HUES6 (cell line): ENCODE results near the gene ANKRD63.

Source experiments
- H3K27ac ChIP-seq: 2 replicates; pipeline ENCODE4 v1.7.0; 2013; ENCODE audit warnings: low read depth, mild to moderate bottlenecking, low read length, inconsistent platforms
- H3K27me3 ChIP-seq: 2 replicates; pipeline ENCODE4 v1.6.1; 2013; ENCODE audit warnings: low read length; ENCODE audit not compliant: control insufficient read depth, insufficient read depth
- H3K36me3 ChIP-seq: 2 replicates; pipeline ENCODE4 v1.6.1; 2013; ENCODE audit warnings: low read length; ENCODE audit not compliant: control insufficient read depth, insufficient read depth
- H3K4me1 ChIP-seq: 2 replicates; pipeline ENCODE4 v1.6.1; 2013; ENCODE audit warnings: low read length; ENCODE audit not compliant: control insufficient read depth, insufficient read depth
- H3K4me3 ChIP-seq: 2 replicates; pipeline ENCODE4 v1.5.1; 2013; ENCODE audit warnings: low read depth, low read length
- H3K9ac ChIP-seq: one replicate; pipeline ENCODE4 v1.6.1; 2013; ENCODE audit warnings: mild to moderate bottlenecking, low read length
- H3K9me3 ChIP-seq: 2 replicates; pipeline ENCODE4 v1.6.1; 2013; ENCODE audit warnings: low read depth, low read length; ENCODE audit not compliant: control insufficient read depth, insufficient read depth

Gene ANKRD63

DNA sequence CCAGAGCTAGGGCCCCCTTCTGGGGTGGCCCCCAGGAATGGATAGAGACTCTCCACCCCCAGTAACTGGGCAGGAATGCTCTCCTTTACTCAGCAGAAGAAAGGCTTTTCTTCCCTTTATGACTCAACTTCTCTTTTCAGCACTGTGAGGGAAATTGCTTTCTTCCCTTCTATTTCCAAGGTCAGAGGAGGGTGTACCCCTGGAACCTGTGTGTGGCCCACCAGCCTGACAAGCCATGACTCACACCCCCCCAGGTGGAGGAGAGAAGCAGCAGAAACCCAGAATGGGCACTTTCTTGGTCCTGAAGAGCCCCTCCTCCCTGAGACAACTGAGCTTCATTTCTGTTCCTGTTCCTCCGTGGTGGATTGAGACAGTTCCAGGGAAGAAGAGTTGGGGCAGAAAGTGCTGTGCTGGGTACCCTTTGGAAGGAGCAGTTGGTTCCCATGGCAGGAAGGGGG is 2.7 kb upstream of the ANKRD63 start:
- Histone ChIP-seq H3K27me3 (peaks cover 86% of the 10 kb centered on the region), H3K36me3 (no peaks in the 10 kb centered on the region), H3K4me1 (peaks cover 47% of the 10 kb centered on the region), H3K9ac (no peak overlapping the region), H3K27ac (no peak overlapping the region), H3K9me3 (no peaks in the 10 kb centered on the region), H3K4me3 (no peak overlapping the region)

DNA sequence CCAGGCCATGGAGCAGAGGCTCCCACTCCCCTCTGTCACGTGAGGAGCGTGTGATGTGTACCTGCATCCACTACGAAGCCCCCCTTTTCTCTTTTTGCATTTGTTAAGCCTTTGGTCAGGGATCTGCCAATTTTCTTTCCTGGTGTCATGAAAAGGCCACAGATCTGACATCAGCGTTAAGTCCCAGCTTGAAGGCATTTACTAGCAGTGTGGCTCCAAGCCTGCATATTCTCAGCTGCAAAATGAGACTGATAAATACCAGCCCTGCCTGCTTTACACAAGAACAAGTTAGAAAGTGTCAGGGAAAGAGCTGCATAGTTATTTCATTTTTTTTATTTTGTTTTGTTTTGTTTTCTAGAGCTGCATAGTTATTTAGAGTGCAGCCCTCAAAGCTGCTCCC is 2.3 kb upstream of the ANKRD63 start:
- peaks cover 47% of the 10 kb centered on the region for H3K4me1 ChIP-seq
- no peak overlapping the region for H3K4me3 ChIP-seq
- peaks cover 86% of the 10 kb centered on the region for H3K27me3 ChIP-seq

DNA sequence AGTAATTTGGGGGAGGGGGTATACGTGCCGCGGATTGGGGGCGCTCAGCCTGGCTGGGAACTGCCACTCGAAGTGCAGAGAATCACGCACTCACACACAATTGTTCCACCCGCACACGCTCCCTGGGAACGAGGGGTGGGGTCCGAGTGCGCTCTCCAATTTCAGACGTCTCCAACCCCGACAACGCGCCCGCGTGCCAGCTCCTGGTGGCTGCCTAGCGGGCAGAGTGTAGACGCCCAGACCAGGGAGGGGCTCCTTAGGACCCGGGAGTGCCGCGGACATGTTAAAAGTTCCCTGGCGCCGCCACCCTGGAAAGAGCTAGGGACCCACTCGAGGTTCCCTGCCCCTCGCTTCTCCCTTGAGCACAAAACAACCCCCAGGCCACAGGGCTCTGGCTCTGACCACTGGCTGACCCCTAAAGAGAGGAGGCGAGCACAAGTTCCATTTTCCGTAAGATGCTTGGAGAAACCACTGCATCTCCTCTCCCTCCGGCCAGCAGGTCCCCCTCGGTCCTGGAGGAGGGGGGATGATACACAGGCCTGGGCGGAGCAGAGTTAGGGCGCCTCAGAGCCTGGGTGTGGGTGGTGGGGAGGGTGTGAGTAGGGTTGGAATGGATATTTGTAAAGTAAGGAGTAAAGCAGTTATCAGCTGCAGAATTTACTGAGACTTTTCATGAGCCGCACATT is 894 bp upstream of the ANKRD63 start:
- Histone ChIP-seq H3K27ac (no peak overlapping the region), H3K9ac (no peak overlapping the region), H3K9me3 (no peaks in the 10 kb centered on the region), H3K4me1 (peaks cover 58% of the 10 kb centered on the region), H3K36me3 (no peaks in the 10 kb centered on the region), H3K4me3 (peak overlapping the region; percentile 58), H3K27me3 (peaks cover 86% of the 10 kb centered on the region)

More for the DNA sequence above, 2.3 kb upstream of the ANKRD63 start:
- Histone ChIP-seq H3K9ac (no peak overlapping the region), H3K36me3 (no peaks in the 10 kb centered on the region), H3K27ac (no peak overlapping the region), H3K9me3 (no peaks in the 10 kb centered on the region)

DNA sequence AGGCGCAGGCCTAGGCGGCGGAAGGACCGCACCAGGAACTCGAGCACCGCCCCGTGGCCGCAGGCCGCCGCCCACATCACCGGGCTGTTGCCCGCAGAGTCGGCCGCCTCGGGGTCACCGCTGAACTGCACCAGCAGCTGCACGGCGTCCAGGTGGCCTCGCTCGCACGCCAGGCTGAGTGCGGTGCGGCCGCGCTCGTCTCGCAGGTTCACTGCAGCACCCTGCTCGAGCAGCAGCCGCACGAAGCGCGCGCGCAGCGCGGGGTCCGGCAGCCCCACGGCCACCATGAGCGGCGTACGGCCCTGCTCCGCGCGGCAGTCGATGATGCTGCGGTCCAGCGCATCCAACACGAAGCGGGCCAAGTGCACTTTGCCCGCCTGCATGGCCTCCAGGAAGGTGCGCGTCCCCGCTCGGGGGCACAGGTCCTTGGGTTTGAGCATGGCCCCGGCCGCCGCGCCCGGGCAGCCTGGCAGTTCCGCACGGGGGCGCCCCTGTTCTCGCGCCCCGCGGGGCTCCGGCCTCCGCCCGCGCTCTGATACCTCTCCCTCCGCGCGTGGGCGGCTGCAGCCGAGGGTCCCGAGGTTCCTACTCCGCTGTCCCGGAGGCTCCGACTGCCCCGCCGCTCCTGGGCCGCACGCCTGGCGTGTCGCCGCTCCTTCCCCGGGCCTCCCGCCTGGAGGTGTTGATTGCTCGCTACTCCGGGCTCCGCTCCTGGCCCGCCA is 556 bp downstream of the ANKRD63 start:
- H3K36me3 ChIP-seq = no peaks in the 10 kb centered on the region
- peaks cover 63% of the 10 kb centered on the region for H3K4me1 ChIP-seq
- H3K4me3 ChIP-seq = peak overlapping the region; percentile 58
- H3K27ac ChIP-seq = no peak overlapping the region
- no peaks in the 10 kb centered on the region for H3K9me3 ChIP-seq
- H3K27me3 ChIP-seq = peaks cover 87% of the 10 kb centered on the region
- H3K9ac ChIP-seq = peak overlapping the region; percentile 24

DNA sequence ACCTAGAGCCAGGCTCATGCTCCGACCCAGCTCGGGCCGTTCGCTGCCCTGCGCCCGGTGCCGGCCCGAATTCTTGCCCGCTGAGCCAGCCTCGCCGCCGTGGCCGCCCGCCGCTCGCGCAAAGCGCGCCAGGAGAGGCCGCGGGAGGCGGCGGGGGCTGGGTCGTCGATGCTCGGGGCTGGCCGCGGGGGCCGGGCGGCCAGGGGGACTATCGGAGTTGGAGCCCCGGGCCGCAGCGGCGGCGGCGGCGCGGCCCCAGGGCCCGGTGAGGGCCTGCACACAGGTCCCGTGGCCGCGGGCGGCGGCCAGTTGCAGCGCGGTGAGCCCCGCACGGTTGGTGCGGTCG is 1.1 kb downstream of the ANKRD63 start:
- no peak overlapping the region for H3K9ac ChIP-seq
- H3K9me3 ChIP-seq = no peaks in the 10 kb centered on the region
- H3K27ac ChIP-seq = no peak overlapping the region
- H3K36me3 ChIP-seq = no peaks in the 10 kb centered on the region
- peaks cover 87% of the 10 kb centered on the region for H3K27me3 ChIP-seq
- H3K4me1 ChIP-seq = peaks cover 61% of the 10 kb centered on the region
- H3K4me3 ChIP-seq = peak overlapping the region; percentile 58

DNA sequence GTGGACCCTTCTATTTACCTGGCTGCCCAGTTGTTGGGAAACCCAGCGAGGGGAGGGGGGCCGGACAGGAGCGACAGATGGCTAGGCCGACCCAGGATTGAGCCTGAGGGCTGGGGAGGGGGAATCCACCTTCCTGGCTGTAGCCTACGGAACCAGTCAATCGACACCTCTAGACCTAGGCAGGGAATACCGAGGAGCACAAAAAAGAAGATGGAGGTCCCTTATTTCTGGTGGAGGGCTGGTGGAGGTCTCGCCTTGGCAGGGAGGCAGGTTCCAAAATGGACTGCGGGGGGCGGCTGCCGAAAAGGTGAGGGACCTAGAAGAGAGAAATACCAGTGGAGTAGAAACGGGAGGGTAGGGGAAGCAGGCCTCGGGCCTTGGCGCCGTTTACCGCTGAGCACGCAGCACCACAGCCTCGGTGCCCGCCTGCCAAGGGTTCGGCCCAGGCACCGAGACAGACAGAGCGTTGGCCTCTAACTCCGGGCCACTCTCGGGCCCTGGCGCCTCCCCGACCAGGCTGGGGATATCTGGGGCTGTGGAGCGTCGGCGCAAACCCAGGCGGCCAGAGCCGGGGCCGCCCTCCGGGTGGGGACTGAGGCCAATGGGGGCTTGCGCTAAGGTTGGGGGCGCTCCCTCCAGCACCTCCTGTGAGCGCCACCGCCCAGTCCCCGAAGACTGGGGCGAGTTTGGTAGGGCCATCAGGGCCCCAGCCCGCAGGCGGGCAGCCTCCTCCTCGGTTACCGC is 1.6 kb downstream of the ANKRD63 start:
- Histone ChIP-seq H3K9me3 (no peaks in the 10 kb centered on the region), H3K27me3 (peaks cover 83% of the 10 kb centered on the region), H3K4me3 (peak overlapping the region; percentile 48), H3K9ac (no peak overlapping the region), H3K4me1 (peaks cover 55% of the 10 kb centered on the region), H3K36me3 (no peaks in the 10 kb centered on the region), H3K27ac (no peak overlapping the region)

DNA sequence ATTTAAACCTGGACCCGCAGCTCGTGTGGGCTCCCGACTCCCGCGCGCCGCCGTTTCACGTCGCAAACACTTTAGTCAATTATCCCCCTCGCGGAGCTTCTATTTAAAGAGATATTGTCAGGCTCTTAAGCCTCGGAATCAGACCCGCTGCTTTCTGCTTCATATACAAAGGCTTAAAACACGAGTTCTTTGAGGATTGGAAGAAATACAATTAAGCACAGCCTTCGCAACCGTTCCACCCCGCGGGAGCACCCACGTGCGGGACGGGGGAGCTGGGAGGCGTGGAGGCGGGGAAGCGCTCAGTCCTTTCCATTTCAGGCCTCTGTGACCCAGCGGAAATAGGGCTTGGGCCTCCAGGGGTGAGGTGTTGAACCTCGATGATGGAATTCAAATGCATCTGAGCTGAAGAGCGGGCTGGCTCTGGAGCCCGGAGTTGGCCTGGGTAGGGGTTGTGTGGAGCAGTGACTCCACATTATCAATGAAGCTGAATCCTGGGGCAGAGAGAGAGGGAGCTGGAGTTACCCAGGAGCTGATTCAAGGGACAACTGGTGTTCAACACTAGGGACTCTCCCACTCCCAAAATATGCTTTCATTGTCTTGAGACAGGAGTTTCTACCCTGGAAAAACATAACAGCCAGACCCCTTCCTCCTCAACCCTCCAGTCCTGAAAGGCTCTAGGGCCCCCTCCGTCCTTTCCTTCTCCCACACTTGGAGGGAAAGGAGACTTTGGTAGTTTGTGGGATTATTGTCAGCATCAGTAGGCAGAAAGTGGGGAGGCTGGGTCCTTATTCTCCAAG is 2.4 kb downstream of the ANKRD63 start:
- peaks cover 48% of the 10 kb centered on the region for H3K4me1 ChIP-seq
- peak overlapping the region; percentile 48 for H3K4me3 ChIP-seq
- peaks cover 75% of the 10 kb centered on the region for H3K27me3 ChIP-seq
- H3K36me3 ChIP-seq = no peaks in the 10 kb centered on the region
- H3K27ac ChIP-seq = no peak overlapping the region
- no peaks in the 10 kb centered on the region for H3K9me3 ChIP-seq
- no peak overlapping the region for H3K9ac ChIP-seq

DNA sequence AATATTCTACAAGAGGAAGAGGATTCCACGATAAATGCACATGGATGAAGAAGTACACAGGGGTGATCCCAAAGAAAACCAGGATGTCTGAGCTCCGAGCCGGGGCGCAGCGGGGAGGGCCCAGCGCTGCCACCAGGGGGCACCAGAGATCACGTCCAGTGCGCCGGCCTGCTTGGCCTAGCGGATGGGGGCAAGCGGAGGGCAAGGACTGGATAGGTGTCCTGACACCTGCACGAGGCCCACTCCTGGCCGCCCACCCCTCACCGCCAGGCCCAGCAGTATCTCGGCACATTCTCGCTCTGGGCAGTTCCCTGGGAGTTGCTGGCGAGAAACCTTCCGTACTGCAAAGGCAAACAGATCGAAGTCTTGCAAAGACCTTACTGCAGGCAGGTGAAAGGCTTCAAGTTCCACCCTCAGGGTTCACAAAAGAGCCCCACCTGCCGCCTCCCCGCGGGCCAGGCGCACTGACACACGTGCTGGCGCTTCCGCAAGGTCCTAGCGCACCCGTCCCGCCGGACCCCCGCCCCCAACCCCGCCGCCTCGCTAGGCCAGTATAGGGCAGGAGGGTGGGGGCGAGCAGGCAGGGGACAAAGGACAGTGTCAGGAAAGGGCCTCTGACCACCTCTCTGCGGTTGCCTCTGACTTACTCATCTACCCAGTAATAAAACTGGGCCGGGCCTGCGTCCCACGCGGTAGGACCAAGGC is 3.3 kb downstream of the ANKRD63 start:
- H3K4me1 ChIP-seq = peaks cover 40% of the 10 kb centered on the region
- peaks cover 69% of the 10 kb centered on the region for H3K27me3 ChIP-seq
- H3K9me3 ChIP-seq = no peaks in the 10 kb centered on the region
- H3K27ac ChIP-seq = no peak overlapping the region
- H3K36me3 ChIP-seq = no peaks in the 10 kb centered on the region
- no peak overlapping the region for H3K9ac ChIP-seq
- H3K4me3 ChIP-seq = peak overlapping the region; percentile 48

DNA sequence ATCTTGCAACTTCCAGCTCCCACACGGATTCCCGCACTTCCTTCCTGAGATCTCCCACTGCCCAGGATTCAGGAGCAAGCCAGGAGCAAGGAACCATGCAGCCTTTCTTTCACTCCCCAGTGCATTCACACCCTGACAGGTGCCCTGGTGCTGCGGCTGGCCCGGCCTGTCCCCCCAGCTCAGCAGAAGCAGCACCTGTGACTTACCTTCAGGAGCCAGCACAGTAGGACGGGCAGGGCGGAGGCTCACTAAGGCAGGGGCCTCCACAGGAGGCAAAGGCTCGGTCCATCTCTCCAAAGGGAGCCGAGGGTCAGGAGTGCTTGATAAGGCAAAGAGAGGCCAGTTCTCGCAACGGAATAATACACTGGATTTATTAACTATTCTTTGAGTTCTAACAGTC is 4.8 kb downstream of the ANKRD63 start:
- no peak overlapping the region for H3K9ac ChIP-seq
- peaks cover 54% of the 10 kb centered on the region for H3K27me3 ChIP-seq
- no peaks in the 10 kb centered on the region for H3K36me3 ChIP-seq
- no peaks in the 10 kb centered on the region for H3K9me3 ChIP-seq
- peaks cover 32% of the 10 kb centered on the region for H3K4me1 ChIP-seq
- no peak overlapping the region for H3K27ac ChIP-seq
- H3K4me3 ChIP-seq = no peak overlapping the region

DNA sequence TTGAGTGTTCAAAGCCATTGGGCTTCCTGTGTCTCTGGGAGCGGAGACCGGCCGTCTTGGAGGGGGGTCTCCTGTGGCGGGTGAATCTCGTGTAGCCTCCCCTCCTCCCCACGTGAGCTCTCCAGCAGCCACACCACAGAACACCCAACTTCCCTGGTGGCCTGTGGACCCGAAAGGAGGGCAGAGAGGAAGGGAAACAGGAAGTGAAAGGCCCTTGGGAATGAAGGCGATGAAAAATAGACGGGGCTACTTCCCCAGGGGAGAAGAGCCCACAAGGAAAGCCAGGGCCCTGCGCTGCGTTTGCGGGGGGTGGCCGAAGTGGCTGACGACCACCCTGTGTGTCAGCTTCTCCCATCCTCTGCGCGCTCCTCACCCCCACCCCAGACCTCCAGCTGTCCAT is 5.4 kb downstream of the ANKRD63 start:
- no peaks in the 10 kb centered on the region for H3K36me3 ChIP-seq
- no peak overlapping the region for H3K4me3 ChIP-seq
- no peak overlapping the region for H3K9ac ChIP-seq
- H3K9me3 ChIP-seq = no peaks in the 10 kb centered on the region
- peaks cover 48% of the 10 kb centered on the region for H3K27me3 ChIP-seq
- H3K4me1 ChIP-seq = peaks cover 32% of the 10 kb centered on the region
- no peak overlapping the region for H3K27ac ChIP-seq
